Activated naive CD4-positive, alpha-beta T cell treated with anti-CD3 and anti-CD28 coated beads, Interleukin-2, amount 50 U/mL, for 24 hours (primary cell): ENCODE measurements around the gene HCRTR1.

Experiments
- H3K27ac Mint-ChIP-seq: one replicate; pipeline ENCODE4 v1.8.0; 2021; ENCODE audit warnings: mild to moderate bottlenecking, mixed read lengths
- H3K27me3 Mint-ChIP-seq: one replicate; pipeline ENCODE4 v1.8.0; 2021; ENCODE audit warnings: mixed read lengths
- H3K36me3 Mint-ChIP-seq: one replicate; pipeline ENCODE4 v1.8.0; 2021; ENCODE audit warnings: mixed read lengths
- H3K4me1 Mint-ChIP-seq: one replicate; pipeline ENCODE4 v1.8.0; 2021; ENCODE audit warnings: mixed read lengths
- H3K4me3 Mint-ChIP-seq: one replicate; pipeline ENCODE4 v1.8.0; 2021; ENCODE audit warnings: mild to moderate bottlenecking, mixed read lengths
- H3K9me3 Mint-ChIP-seq: one replicate; pipeline ENCODE4 v1.8.0; 2021; ENCODE audit warnings: mixed read lengths

The HCRTR1 gene

DNA sequence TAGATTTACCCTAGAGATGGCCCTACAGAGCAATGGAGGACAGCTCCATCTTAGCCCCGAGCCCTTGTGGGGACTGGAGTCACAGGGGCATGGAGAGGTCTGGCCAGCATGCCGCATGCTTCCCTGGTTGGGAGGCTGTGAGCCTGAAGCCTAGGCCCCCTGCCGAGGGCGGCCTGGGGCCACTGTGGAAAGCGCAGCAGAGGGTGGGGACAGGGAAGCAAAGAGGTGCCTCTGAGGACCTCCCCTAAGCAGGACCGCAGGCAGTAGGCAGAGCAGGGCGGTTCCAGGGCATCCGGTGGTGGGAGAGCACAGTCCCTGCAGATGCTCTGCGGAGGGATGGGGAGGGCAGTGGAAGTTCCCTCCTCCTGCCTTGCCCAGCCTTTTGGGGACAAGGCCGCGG is 53.7 kb downstream of the HCRTR1 start:
- Mint-ChIP-seq H3K9me3 (no peaks in the 10 kb centered on the region), H3K27me3 (peaks cover 10% of the 10 kb centered on the region), H3K36me3 (no peaks in the 10 kb centered on the region), H3K4me3 (no peak overlapping the region), H3K27ac (no peak overlapping the region), H3K4me1 (peaks cover 11% of the 10 kb centered on the region)

DNA sequence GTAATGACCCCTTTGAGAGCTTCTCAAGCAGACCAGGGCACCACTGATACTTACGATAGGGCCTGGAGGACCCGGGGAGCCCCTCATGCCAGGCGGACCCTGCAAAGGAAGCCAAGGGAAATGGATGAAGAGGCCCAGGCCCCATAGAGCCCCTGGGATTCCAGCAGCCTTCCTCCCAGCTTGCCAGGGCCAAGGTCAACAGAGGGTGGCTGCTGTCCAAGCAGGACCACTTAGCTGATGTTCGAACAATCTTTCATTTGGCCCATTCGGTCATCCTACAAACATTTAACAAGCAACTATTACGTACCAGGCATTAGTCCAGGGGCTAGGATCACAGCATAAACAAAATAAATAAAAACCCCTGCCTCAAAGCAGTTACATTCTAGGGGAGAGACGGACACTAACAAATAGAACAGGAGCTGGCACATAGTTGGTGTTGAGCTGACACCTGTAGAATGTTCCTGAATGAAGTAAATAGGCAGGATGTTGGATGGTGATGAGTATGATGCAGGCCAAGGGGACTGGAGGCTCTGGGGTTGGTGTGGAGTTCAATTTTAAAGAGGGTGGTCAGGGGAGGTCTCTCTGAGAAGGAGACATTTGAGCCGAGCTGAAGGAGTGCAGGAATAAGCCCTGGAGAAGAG is 54.2 kb downstream of the HCRTR1 start:
- H3K36me3 Mint-ChIP-seq = no peaks in the 10 kb centered on the region
- no peaks in the 10 kb centered on the region for H3K9me3 Mint-ChIP-seq

DNA sequence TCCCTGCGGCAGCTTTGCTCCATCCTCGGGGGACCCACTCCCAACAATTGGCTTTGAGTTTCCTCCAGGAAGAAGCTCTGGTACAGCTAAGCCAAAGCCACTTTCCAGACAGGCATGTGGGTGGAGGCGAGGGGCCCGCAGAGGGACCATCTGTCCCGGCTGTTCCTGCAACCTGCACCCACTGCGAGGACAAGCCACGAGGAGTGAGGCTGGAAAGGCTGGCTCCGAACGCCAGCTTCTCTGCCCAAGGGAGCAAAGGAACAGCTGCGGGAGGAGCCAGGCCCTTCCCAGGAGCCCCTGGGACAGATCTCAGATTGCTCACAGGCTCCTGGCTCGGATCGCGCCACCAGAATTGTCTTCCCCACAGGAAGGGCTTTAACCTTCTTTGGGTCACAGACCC is 55.5 kb downstream of the HCRTR1 start:
- Mint-ChIP-seq H3K9me3 (no peaks in the 10 kb centered on the region), H3K4me3 (no peak overlapping the region), H3K27me3 (peaks cover 10% of the 10 kb centered on the region), H3K4me1 (peaks cover 11% of the 10 kb centered on the region), H3K27ac (no peak overlapping the region), H3K36me3 (no peaks in the 10 kb centered on the region)

More for the DNA sequence above, 54.2 kb downstream of the HCRTR1 start:
- Mint-ChIP-seq H3K27me3 (peaks cover 10% of the 10 kb centered on the region), H3K4me1 (peaks cover 11% of the 10 kb centered on the region), H3K27ac (peak overlapping the region; percentile 31), H3K4me3 (no peak overlapping the region)

DNA sequence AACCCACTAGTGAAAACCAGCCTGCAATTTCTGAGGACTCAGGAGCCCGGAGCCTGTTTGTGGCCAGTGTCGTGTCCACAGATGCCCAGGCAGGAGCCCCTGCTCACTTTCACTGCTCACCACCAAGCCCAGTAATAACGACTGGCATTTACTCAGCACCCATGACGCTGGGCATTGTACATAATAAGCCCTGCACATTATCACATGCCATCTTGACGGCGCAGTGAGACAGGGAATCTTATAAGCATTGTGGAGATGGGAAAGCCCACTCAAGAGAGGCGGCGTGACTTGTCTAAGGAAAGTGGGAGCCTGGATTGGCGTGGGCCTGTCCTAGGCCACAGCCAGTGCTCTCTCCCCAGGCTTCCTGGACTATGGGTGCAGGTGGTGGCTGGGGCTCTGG is 55.9 kb downstream of the HCRTR1 start:
- Mint-ChIP-seq H3K4me1 (peaks cover 11% of the 10 kb centered on the region), H3K36me3 (no peaks in the 10 kb centered on the region), H3K27ac (no peak overlapping the region), H3K4me3 (no peak overlapping the region), H3K9me3 (no peaks in the 10 kb centered on the region), H3K27me3 (peaks cover 10% of the 10 kb centered on the region)

DNA sequence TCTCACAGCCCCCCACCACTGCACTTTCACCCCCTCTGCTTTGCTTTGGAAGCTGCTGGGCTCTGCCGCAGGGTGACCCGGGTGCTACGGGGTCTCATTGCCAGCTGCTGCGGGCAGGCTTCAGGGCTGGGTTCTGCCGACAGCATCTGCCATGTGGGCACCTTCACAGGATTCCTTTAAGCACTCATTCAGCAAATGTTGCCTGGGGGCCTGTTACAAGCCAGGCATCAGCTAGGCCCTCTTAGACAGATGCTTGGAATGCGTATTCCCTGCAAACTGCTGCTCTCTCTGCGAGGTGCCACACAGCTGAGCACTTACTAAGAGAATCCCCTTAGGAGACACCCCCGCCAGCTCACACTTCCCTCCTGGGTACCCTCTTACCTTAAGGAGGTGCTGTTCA is 57.1 kb downstream of the HCRTR1 start:
- H3K4me1 Mint-ChIP-seq = peaks cover 8% of the 10 kb centered on the region
- H3K27ac Mint-ChIP-seq = no peak overlapping the region
- H3K9me3 Mint-ChIP-seq = no peaks in the 10 kb centered on the region
- no peak overlapping the region for H3K4me3 Mint-ChIP-seq
- no peaks in the 10 kb centered on the region for H3K36me3 Mint-ChIP-seq
- peaks cover 7% of the 10 kb centered on the region for H3K27me3 Mint-ChIP-seq

DNA sequence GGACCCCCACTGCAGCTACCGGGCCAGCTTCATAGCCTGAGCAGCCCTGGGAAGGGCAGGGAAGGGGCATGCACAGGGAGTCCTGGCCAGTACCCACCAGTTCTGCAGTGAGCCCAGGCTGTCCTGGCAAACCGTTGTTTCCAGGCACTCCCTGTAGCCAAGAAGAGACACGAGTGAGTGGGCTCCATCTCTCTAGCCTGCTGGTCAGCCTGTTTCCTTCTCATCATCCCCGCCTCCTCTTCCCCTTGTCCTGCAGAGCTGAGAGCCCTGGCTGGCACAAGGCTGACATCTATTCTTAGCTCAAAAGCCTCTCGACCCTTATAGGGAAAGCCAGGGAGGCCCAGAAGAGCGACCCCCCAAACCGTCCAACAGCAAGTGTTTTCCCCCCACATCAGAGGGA is 57.7 kb downstream of the HCRTR1 start:
- no peak overlapping the region for H3K27ac Mint-ChIP-seq
- peaks cover 6% of the 10 kb centered on the region for H3K27me3 Mint-ChIP-seq
- no peaks in the 10 kb centered on the region for H3K36me3 Mint-ChIP-seq
- peaks cover 3% of the 10 kb centered on the region for H3K4me1 Mint-ChIP-seq
- H3K9me3 Mint-ChIP-seq = no peaks in the 10 kb centered on the region
- H3K4me3 Mint-ChIP-seq = no peak overlapping the region

DNA sequence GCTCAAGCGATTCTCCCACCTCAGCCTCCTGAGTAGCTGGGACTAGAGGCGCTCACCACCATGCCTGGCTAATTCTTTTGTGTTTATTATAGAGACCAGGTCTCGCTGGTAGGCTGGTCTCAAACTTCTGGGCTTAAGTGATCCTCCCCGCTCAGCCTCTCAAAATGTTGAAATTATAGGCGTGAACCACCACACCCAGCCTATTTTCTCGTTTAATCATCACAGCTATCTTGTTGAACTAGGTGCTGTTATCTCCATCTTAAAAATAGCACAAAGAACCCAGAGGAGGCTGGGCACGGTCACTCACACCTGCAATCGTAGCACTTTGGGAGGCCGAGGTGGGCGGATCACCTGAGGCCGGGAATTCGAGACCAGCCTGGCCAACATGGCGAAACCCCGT is 58.3 kb downstream of the HCRTR1 start:
- no peaks in the 10 kb centered on the region for H3K4me1 Mint-ChIP-seq
- H3K27ac Mint-ChIP-seq = no peak overlapping the region
- no peaks in the 10 kb centered on the region for H3K9me3 Mint-ChIP-seq
- H3K27me3 Mint-ChIP-seq = peaks cover 4% of the 10 kb centered on the region
- no peak overlapping the region for H3K4me3 Mint-ChIP-seq
- no peaks in the 10 kb centered on the region for H3K36me3 Mint-ChIP-seq
